Tibial nerve (tissue), 4 donors: ENCODE measurements around the gene INPP4A. TPM values are rescaled to one million over a fixed set of nuclear protein-coding genes. Genes with fewer than 3 reads are reported as not detected.

Experiments used
- DNase-seq, 2 donors: peaks; one replicate each; pipeline ENCODE4 v3.0.0-alpha.2; 2019; ENCODE audit warnings: low spot score in 2 of 2
- H3K27ac ChIP-seq, 4 donors: fragments of 200-600 bp; sonication (generic) in 3 of 4; one replicate each; pipeline ENCODE4 v1.5.1; 2017 to 2019; ENCODE audit warnings: mild to moderate bottlenecking in 1 of 4
- H3K27me3 ChIP-seq, 2 donors: fragments of 200-600 bp; sonication (generic) in 1 of 2; one replicate each; pipeline versions ENCODE4 v1.5.1 to v1.6.0; 2017 to 2019
- H3K36me3 ChIP-seq, 3 donors: fragments of 200-600 bp; sonication (generic); one replicate each; pipeline ENCODE4 v1.5.1; 2018 to 2019
- H3K4me1 ChIP-seq, 4 donors: fragments of 200-600 bp; sonication (generic) in 3 of 4; one replicate each; pipeline ENCODE4 v1.5.1; 2017 to 2019
- H3K4me3 ChIP-seq, 4 donors: fragments of 200-600 bp; sonication (generic) in 3 of 4; one replicate each; pipeline ENCODE4 v1.5.1; 2017 to 2019; ENCODE audit warnings: mild to moderate bottlenecking in 1 of 4, moderate library complexity in 1 of 4
- H3K9me3 ChIP-seq, 4 donors: fragments of 200-600 bp; sonication (generic) in 3 of 4; one replicate each; pipeline ENCODE4 v1.5.1; 2017 to 2019
- EP300 ChIP-seq, 2 donors: sonication (generic); formaldehyde crosslinking; IDR thresholded peaks; one replicate each; pipeline ENCODE4 v1.6.1; 2017; ENCODE audit warnings: antibody characterized with exemption in 2 of 2, mild to moderate bottlenecking in 1 of 2
- POLR2A ChIP-seq, 2 donors: fragments of 450-650 bp; IDR thresholded peaks; one replicate each; pipeline ENCODE4 v1.6.1; 2017; ENCODE audit warnings: antibody characterized with exemption in 2 of 2, mild to moderate bottlenecking in 2 of 2, moderate library complexity in 2 of 2
- WGBS, 2 donors: methylation state at CpG; one replicate each; pipeline ENCODE4 v1.1.5; 2018; 5-methylcytosine and 5-hydroxymethylcytosine counted together
- total RNA-seq, 4 donors: library from RNA; depleted of rRNA; stranded (reverse); fragments of >200 nt; gene quantifications; one replicate each; pipeline ENCODE4 v1.1.0, GENCODE V29; 2016
- TF ChIP-seq, protein P1 (sequence below), 5 experiments: fragments of 200-600 bp in 3 of 5; fragments of 450-650 bp in 2 of 5; sonication (generic) in 3 of 5; IDR thresholded peaks; one replicate each; pipeline ENCODE4 v1.5.1; 2016 to 2019; ENCODE audit warnings: antibody characterized with exemption in 5 of 5, mild to moderate bottlenecking in 3 of 5, moderate library complexity in 2 of 5

INPP4A gene
- total RNA-seq, 4 donors from 2014 or later, result 23.7 to 45.0 (median 30.9) TPM

GRCh38 chr2:98479371-98479770, 34.7 kb downstream of the INPP4A start:
- H3K4me3 ChIP-seq, result no peak overlapping the region
- no peak for TF ChIP-seq EP300 (IDR thresholded peaks at IDR 0.05)
- no peak for TF ChIP-seq POLR2A (IDR thresholded peaks at IDR 0.05)
- TF ChIP-seq, protein P1, sequence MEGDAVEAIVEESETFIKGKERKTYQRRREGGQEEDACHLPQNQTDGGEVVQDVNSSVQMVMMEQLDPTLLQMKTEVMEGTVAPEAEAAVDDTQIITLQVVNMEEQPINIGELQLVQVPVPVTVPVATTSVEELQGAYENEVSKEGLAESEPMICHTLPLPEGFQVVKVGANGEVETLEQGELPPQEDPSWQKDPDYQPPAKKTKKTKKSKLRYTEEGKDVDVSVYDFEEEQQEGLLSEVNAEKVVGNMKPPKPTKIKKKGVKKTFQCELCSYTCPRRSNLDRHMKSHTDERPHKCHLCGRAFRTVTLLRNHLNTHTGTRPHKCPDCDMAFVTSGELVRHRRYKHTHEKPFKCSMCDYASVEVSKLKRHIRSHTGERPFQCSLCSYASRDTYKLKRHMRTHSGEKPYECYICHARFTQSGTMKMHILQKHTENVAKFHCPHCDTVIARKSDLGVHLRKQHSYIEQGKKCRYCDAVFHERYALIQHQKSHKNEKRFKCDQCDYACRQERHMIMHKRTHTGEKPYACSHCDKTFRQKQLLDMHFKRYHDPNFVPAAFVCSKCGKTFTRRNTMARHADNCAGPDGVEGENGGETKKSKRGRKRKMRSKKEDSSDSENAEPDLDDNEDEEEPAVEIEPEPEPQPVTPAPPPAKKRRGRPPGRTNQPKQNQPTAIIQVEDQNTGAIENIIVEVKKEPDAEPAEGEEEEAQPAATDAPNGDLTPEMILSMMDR (IDR thresholded peaks at IDR 0.05), result no peak
- H3K27ac ChIP-seq, result no peak overlapping the region
- H3K27me3 ChIP-seq, result no peaks in the 10 kb centered on the region
- 64 to 76% methylated on average over 4 of the region's 4 CpGs for WGBS, 2 donors
- H3K9me3 ChIP-seq, result no peaks in the 10 kb centered on the region
- H3K36me3 ChIP-seq, result no peaks in the 10 kb centered on the region
- no peak for DNase-seq
- H3K4me1 ChIP-seq, result peaks cover 0 to 30% (median 16%) of the 10 kb centered on the region in 4 donors

- no peak for DNase-seq
- WGBS, 2 donors, result 40 to 47% methylated on average over 4 of the region's 4 CpGs
- H3K27me3 ChIP-seq, result no peaks in the 10 kb centered on the region
- no peak for TF ChIP-seq POLR2A (IDR thresholded peaks at IDR 0.05)
- no peak overlapping the region for H3K27ac ChIP-seq
- H3K9me3 ChIP-seq, result no peaks in the 10 kb centered on the region
- H3K4me3 ChIP-seq, result no peak overlapping the region
- H3K36me3 ChIP-seq, result no peaks in the 10 kb centered on the region
- H3K4me1 ChIP-seq, result peaks cover 0 to 27% (median 16%) of the 10 kb centered on the region in 4 donors
Measured at GRCh38 chr2:98479959-98480524, 35.4 kb downstream of the INPP4A start.

DNA sequence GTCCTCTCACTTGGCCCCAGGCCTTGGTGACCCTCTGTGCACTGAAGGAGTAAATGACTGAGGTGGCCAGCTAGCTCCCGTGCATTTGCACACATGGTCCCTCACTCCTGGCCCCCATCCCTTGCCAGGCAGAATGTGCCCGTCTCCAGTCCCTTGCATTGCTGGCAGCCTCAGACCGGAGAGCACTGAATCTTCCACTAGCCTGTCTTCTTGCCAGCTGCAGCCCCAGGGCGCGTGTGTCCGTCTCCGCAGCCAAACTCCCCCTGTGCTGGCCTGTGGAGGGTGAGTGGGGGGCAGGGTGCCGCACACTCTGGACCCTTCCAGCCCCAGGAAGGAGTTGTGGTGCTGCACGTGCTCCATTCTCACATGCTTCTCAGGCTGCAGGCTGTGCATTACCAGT, 35.9 kb downstream of the INPP4A start:
- Histone ChIP-seq H3K27ac (no peak overlapping the region), H3K27me3 (no peaks in the 10 kb centered on the region), H3K4me1 (peaks cover 0 to 27% (median 16%) of the 10 kb centered on the region in 4 donors), H3K4me3 (no peak overlapping the region), H3K36me3 (no peaks in the 10 kb centered on the region), H3K9me3 (no peaks in the 10 kb centered on the region)
- 63 to 88% methylated on average over 9 of the region's 9 CpGs for WGBS, 2 donors
- DNase-seq, result no peak
- TF ChIP-seq POLR2A (IDR thresholded peaks at IDR 0.05) (no peak), EP300 (IDR thresholded peaks at IDR 0.05) (no peak)
- TF ChIP-seq, protein P1 (IDR thresholded peaks at IDR 0.05), result no peak

DNA sequence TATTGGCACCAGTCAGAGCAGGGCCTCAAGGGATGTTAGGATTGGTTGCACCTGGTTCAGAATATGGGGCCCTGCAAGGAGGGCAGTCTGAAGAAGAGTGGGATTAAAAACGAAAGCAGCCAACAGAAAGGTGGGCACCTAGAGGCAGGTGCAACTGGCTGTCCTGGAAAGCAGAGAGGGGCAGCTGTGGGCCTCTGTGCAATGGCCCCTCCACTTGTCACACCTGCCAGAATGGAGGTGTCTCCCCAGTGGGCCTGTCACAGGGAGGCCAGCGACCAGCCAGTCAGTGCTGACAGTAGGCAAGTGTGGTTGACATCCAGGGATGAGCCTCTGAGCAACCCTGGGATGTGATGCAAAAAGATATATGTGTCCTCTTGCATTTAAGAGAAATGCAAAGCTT, 37.7 kb downstream of the INPP4A start:
- 85 to 94% methylated on average over 2 of the region's 2 CpGs for WGBS, 2 donors
- DNase-seq, result no peak
- peaks cover 0 to 37% (median 22%) of the 10 kb centered on the region in 4 donors for H3K4me1 ChIP-seq
- H3K36me3 ChIP-seq, result no peaks in the 10 kb centered on the region
- no peak overlapping the region for H3K27ac ChIP-seq
- H3K9me3 ChIP-seq, result no peaks in the 10 kb centered on the region
- no peak overlapping the region for H3K4me3 ChIP-seq
- TF ChIP-seq, protein P1 (IDR thresholded peaks at IDR 0.05), result no peak
- no peak for TF ChIP-seq POLR2A (IDR thresholded peaks at IDR 0.05)
- TF ChIP-seq EP300 (IDR thresholded peaks at IDR 0.05), result no peak
- no peaks in the 10 kb centered on the region for H3K27me3 ChIP-seq

DNA sequence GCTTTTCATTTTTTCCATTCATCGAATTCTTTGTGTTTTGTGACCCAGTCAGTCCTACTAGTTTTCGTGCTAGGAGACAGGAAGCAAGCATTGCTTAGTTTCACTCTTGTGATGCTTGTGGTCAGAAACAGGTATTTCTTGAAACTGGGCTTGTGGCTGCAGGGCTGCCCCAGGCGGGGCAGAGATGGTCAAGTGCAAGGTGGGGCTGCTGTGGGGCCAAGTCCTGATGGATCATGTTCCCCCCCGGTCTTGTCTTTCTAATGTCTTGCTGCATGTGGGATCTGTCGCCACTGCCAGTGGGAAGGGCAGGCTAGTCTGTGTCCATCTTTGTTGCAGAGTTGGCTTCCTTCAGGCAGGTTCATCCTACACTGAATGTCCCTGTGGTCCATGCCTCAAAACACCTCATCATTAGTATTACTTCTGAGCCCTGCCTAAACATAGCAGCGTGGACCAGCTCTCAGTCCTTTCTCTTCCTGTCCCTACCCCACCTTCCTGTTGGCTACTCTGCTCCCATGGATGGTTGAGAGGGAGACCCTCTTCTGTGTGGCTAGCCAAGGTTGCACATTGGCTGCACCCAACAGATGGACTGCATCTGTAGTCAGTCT, 38.7 kb downstream of the INPP4A start:
- peaks cover 0 to 44% (median 30%) of the 10 kb centered on the region in 4 donors for H3K4me1 ChIP-seq
- 90 to 96% methylated on average over 6 of the region's 6 CpGs for WGBS, 2 donors
- no peak overlapping the region for H3K27ac ChIP-seq
- H3K36me3 ChIP-seq, result no peaks in the 10 kb centered on the region
- H3K4me3 ChIP-seq, result no peak overlapping the region
- no peak for DNase-seq
- H3K27me3 ChIP-seq, result no peaks in the 10 kb centered on the region
- TF ChIP-seq POLR2A (IDR thresholded peaks at IDR 0.05) (no peak), EP300 (IDR thresholded peaks at IDR 0.05) (no peak)
- TF ChIP-seq, protein P1 (IDR thresholded peaks at IDR 0.05), result no peak
- H3K9me3 ChIP-seq, result no peaks in the 10 kb centered on the region
